Brain pericyte (primary cell): ENCODE results near the gene SLC30A2.
"Not testable (repeated sequence)": the region's sequence is repeated elsewhere in the genome, so short reads cannot be mapped to it uniquely, and the experiment has no call there.

Experiments used
- DNase-seq: peaks from one replicate; pipeline ENCODE4 v3.0.0-alpha.2; 2012; ENCODE audit warnings: low read depth, low spot score

SLC30A2 gene

GRCh38 chr1:26045722-26046245, at the start of gene SLC30A2:
TSS of gene SLC30A2 (minus strand) at chr1:26046118. CDS start at chr1:26045896, 222 bp downstream.
- no peak for DNase-seq

- DNase-seq = peak; percentile 26
These were observed 48.9 kb upstream of the SLC30A2 start for GRCh38 chr1:26094677-26095383.

- no peak for DNase-seq
These were observed 48.3 kb upstream of the SLC30A2 start for GRCh38 chr1:26094076-26094669.

- not testable (repeated sequence) for DNase-seq
These were observed 47.7 kb upstream of the SLC30A2 start for GRCh38 chr1:26093569-26093968.

GRCh38 chr1:26092422-26092821, 46.5 kb upstream of the SLC30A2 start:
- no peak for DNase-seq

GRCh38 chr1:26090893-26091292, 45.0 kb upstream of the SLC30A2 start:
- DNase-seq = no peak

GRCh38 chr1:26089125-26089524, 43.2 kb upstream of the SLC30A2 start:
- no peak for DNase-seq

GRCh38 chr1:26084844-26085243, 38.9 kb upstream of the SLC30A2 start:
- DNase-seq = no peak

- DNase-seq = no peak
These were observed 38.2 kb upstream of the SLC30A2 start for GRCh38 chr1:26084091-26084561.

- DNase-seq = no peak
These were observed 37.3 kb upstream of the SLC30A2 start for GRCh38 chr1:26083208-26083607.

GRCh38 chr1:26082020-26082350, 36.1 kb upstream of the SLC30A2 start:
- DNase-seq = no peak

- no peak for DNase-seq
These were observed 35.5 kb upstream of the SLC30A2 start for GRCh38 chr1:26081267-26082019.

GRCh38 chr1:26079960-26080814, 34.3 kb upstream of the SLC30A2 start:
- no peak for DNase-seq

- DNase-seq = no peak
These were observed 33.3 kb upstream of the SLC30A2 start for GRCh38 chr1:26079178-26079563.

- no peak for DNase-seq
These were observed 32.6 kb upstream of the SLC30A2 start for GRCh38 chr1:26078286-26079177.

GRCh38 chr1:26077524-26077923, 31.6 kb upstream of the SLC30A2 start:
- DNase-seq = no peak

GRCh38 chr1:26075421-26076144, 29.7 kb upstream of the SLC30A2 start:
- no peak for DNase-seq

GRCh38 chr1:26072305-26072704, 26.4 kb upstream of the SLC30A2 start:
- no peak for DNase-seq

- DNase-seq = no peak
These were observed 25.0 kb upstream of the SLC30A2 start for GRCh38 chr1:26070963-26071342.
